ENCODE measurements around the gene NFATC2IP. TPM values are rescaled to one million over a fixed set of nuclear protein-coding genes. Genes with fewer than 3 reads are reported as not detected.

Gene NFATC2IP
- total RNA-seq, 4 donors from 2014 or later = 17.4 to 36.6 (median 24.2) TPM

DNA sequence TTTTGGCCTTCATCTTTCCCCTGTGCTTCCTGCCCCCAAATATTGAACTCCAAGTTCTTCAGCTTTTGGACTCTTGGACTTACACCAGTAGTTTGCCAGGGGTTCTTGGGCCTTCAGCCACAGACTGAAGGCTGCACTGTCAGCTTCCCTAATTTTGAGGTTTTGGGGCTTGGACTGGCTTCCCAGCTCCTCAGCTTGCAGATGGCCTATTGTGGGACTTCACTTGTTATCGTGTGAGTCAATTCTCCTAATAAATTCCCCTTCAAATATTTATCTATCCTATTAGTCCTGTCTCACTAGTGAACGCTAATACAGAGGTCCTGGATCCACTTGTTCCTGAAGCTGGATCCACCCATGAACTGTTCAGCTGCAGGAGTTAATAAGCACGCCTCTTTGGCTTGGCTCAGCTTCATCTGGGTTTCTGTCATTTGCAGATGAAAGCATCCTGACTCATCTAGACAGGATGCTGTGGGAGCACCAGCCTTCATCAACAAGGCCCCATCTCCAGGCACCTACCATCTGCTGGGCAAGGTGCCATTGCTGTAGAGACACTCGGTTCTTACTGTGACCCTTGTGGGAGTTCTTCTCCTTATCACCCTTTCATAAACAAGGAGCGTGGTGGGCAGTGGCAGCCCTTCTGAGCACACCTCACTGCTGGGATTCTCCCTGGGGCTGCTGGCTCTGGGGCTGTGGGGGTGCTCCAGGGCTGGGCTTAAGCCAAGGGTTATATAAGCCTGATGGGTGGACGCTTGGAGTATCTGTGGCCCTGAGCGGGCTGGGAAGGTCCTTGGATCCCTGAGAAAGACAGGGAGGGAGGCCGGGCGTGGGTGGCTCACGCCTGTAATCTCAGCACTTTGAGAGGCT is 57.2 kb downstream of the NFATC2IP start:
- H3K36me3 ChIP-seq = no peaks in the 10 kb centered on the region
- H3K4me1 ChIP-seq = peaks cover 0 to 5% (median 0%) of the 10 kb centered on the region in 3 donors
- no peak overlapping the region for H3K4me3 ChIP-seq
- WGBS, 2 donors = 46 to 53% methylated on average over 4 to 5 of the region's 10 CpGs
- H3K27ac ChIP-seq = peak overlapping the region in 1 of 4 donors; percentile 21
- no peak for DNase-seq
- no peak for TF ChIP-seq POLR2A (IDR thresholded peaks at IDR 0.05)
- TF ChIP-seq, protein P1, sequence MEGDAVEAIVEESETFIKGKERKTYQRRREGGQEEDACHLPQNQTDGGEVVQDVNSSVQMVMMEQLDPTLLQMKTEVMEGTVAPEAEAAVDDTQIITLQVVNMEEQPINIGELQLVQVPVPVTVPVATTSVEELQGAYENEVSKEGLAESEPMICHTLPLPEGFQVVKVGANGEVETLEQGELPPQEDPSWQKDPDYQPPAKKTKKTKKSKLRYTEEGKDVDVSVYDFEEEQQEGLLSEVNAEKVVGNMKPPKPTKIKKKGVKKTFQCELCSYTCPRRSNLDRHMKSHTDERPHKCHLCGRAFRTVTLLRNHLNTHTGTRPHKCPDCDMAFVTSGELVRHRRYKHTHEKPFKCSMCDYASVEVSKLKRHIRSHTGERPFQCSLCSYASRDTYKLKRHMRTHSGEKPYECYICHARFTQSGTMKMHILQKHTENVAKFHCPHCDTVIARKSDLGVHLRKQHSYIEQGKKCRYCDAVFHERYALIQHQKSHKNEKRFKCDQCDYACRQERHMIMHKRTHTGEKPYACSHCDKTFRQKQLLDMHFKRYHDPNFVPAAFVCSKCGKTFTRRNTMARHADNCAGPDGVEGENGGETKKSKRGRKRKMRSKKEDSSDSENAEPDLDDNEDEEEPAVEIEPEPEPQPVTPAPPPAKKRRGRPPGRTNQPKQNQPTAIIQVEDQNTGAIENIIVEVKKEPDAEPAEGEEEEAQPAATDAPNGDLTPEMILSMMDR (IDR thresholded peaks at IDR 0.05) = no peak
- intact Hi-C loops (cut with DNase I) = no loop called here
- H3K9me3 ChIP-seq = no peaks in the 10 kb centered on the region
- H3K27me3 ChIP-seq = peaks cover 0 to 6% (median 0%) of the 10 kb centered on the region in 4 donors

DNA sequence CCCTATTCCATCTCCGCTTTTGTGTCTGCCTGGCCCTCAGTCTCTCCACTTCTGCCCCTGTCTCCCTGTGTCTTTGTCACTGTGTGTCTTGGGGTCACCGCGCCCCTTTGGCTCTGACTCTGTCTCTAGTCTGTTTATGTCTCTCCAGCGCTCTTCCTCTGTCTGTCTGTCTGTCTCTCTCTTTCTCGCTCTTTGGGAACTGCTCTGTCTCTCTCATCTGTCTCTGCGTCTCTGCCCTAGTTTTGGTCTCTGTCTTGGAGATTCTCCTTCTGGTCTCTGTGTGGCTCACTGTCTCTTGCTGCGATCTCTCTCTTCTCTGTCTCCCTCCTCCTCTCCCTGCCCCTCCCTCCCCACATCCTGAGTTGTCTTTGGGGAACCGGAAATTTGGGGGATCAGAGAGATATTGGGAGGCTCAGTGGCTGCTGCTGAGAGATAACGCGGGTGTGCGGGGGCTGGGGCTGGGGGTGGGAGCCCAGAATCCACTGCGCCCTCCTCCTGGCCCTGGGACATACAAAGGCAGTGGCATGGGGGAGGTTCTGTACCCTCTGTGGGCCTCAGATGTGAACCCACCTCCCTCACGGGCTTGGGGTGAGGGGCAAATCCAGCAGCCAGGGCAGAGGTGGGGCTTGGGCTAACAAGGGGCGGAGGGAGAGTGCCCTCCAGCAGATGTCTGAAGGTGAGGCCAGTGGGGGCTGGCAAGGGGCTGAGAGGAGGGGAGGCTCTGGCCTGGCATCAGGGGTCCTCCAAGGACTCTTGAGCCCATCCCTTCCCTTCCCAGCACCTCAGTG is 58.5 kb downstream of the NFATC2IP start:
- H3K36me3 ChIP-seq = no peaks in the 10 kb centered on the region
- 71 to 77% methylated on average over 10 to 11 of the region's 14 CpGs for WGBS, 2 donors
- peaks cover 0 to 11% (median 6%) of the 10 kb centered on the region in 3 donors for H3K4me1 ChIP-seq
- no peaks in the 10 kb centered on the region for H3K9me3 ChIP-seq
- no peak for TF ChIP-seq POLR2A (IDR thresholded peaks at IDR 0.05)
- TF ChIP-seq, protein P1 (IDR thresholded peaks at IDR 0.05) = no peak
- peaks cover 0 to 6% (median 0%) of the 10 kb centered on the region in 4 donors for H3K27me3 ChIP-seq
- no peak overlapping the region for H3K4me3 ChIP-seq
- peak overlapping the region in 1 of 4 donors; percentile 52 for H3K27ac ChIP-seq
- intact Hi-C loops (cut with DNase I) = no loop called here
- no peak for DNase-seq

DNA sequence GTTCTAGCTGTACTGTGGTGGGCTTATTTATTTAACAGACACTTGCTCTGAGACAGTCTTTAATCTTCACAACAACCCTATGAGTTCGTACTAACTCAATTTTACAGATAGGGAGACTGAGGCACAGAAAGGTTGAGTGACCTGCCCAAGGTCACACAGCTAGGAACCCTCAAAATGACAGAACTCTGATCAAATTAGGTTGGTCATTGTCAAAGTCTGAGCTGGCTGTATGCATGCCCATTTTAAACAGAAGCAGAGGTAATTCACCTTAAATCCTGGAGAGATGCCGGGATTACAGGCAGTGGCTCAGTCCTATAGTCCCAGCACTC is 59.1 kb downstream of the NFATC2IP start:
- 80 to 88% methylated on average over 2 of the region's 2 CpGs for WGBS, 2 donors
- intact Hi-C loops (cut with DNase I) = no loop called here
- DNase-seq = no peak

DNA sequence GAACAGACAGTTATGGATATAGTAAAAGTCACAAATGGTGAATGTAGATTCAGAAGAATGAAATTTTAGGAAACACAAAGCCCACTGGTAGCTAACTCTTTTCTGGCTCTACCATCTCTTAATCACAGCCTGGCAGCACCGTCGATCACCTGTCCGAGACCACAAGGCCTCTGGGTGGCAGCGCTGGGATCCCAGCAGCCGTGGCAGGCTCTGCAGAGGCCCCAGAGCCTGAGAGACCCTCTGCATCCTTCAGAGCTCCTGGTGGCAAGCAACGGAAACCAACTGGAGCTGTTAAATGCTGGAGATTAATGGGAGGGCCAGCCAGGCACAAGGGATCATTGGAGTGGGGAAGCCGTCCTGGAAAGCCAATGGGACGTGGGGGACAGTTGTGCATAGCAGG is 60.4 kb downstream of the NFATC2IP start:
- intact Hi-C loops (cut with DNase I) = no loop called here
- TF ChIP-seq, protein P1 (IDR thresholded peaks at IDR 0.05) = no peak
- TF ChIP-seq POLR2A (IDR thresholded peaks at IDR 0.05) = no peak

More for the DNA sequence above, 59.1 kb downstream of the NFATC2IP start:
- Histone ChIP-seq H3K4me1 (peaks cover 0 to 11% (median 6%) of the 10 kb centered on the region in 3 donors), H3K27ac (no peak overlapping the region), H3K9me3 (no peaks in the 10 kb centered on the region), H3K36me3 (no peaks in the 10 kb centered on the region), H3K4me3 (no peak overlapping the region), H3K27me3 (peaks cover 0 to 6% (median 0%) of the 10 kb centered on the region in 4 donors)
- no peak for TF ChIP-seq POLR2A (IDR thresholded peaks at IDR 0.05)
- TF ChIP-seq, protein P1 (IDR thresholded peaks at IDR 0.05) = no peak

DNA sequence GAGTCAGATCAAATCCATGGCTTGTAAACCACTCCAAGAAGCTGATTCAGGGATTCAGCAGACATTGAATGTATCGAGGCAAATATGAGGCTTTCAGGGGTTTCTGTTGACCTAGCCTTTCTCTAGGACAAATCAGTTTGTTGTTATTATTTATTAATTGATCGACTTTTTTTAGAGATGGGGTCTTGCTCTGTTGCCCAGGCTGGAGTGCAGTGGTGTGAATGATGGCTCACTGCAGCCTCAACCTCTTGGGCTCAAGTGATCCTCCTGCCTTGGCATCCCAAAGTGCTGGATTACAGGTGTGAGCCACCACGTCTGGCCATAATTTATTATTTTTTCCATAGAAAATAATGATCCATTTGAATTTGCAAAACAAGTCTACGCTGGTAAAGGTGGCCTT is 61.1 kb downstream of the NFATC2IP start:
- Histone ChIP-seq H3K4me3 (no peak overlapping the region), H3K27me3 (peaks cover 0 to 6% (median 0%) of the 10 kb centered on the region in 4 donors), H3K36me3 (no peaks in the 10 kb centered on the region), H3K27ac (no peak overlapping the region), H3K4me1 (peaks cover 0 to 11% (median 6%) of the 10 kb centered on the region in 3 donors), H3K9me3 (no peaks in the 10 kb centered on the region)
- TF ChIP-seq POLR2A (IDR thresholded peaks at IDR 0.05) = no peak
- TF ChIP-seq, protein P1 (IDR thresholded peaks at IDR 0.05) = no peak
- DNase-seq = no peak
- intact Hi-C loops (cut with DNase I) = no loop called here
- 69 to 81% methylated on average over 3 to 4 of the region's 4 CpGs for WGBS, 2 donors

More for the DNA sequence above, 60.4 kb downstream of the NFATC2IP start:
- H3K4me3 ChIP-seq = no peak overlapping the region
- no peaks in the 10 kb centered on the region for H3K9me3 ChIP-seq
- H3K4me1 ChIP-seq = peaks cover 0 to 11% (median 6%) of the 10 kb centered on the region in 3 donors
- DNase-seq = no peak
- no peak overlapping the region for H3K27ac ChIP-seq
- no peaks in the 10 kb centered on the region for H3K36me3 ChIP-seq
- H3K27me3 ChIP-seq = peaks cover 0 to 6% (median 0%) of the 10 kb centered on the region in 4 donors
- 63 to 81% methylated on average over 5 to 8 of the region's 8 CpGs for WGBS, 2 donors

Data from esophagus squamous epithelium (tissue), 5 donors.